HG02870 (cell line): Measurements from ENCODE around the gene MED15.

Source experiments
- ATAC-seq: cut with Tn5 transposase; IDR thresholded peaks from one replicate; pipeline ENCODE4 v1.9.1; 2021; ENCODE audit warnings: mild to moderate bottlenecking, moderate library complexity; ENCODE audit not compliant: unreplicated experiment

MED15 gene

DNA sequence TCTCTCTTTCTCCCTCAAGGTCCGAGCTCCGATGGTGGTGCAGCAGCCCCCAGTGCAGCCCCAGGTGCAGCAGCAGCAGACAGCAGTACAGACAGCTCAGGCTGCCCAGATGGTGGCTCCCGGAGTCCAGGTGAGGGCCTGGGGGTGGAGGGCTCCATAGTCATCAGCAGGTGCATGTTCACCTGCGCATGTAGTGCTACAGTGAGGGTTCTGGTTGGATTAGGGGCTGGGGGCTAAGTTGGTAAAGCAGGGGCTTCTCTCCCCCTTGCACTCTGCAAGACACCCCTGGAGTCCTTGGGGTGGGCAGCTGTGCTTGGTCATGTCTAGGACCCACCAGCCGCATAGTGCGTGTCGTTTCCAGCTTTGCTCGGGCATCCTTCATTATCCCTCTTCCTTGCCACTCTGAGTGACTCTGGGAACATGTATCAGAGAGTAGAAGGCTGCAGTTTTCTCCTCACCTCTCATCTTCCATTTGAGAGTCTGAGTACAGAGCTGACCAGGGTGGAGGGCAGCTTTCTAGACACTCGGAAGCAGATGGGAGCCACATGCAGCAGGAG is 61.2 kb downstream of the MED15 start:
- no peak for ATAC-seq

- peak; percentile 50 for ATAC-seq
Measured at GRCh38 chr22:20569059-20570058, 61.9 kb downstream of the MED15 start.

- no peak for ATAC-seq
Measured at GRCh38 chr22:20571078-20571503, 63.7 kb downstream of the MED15 start.

- no peak for ATAC-seq
Measured at GRCh38 chr22:20571531-20572007, 64.2 kb downstream of the MED15 start.

DNA sequence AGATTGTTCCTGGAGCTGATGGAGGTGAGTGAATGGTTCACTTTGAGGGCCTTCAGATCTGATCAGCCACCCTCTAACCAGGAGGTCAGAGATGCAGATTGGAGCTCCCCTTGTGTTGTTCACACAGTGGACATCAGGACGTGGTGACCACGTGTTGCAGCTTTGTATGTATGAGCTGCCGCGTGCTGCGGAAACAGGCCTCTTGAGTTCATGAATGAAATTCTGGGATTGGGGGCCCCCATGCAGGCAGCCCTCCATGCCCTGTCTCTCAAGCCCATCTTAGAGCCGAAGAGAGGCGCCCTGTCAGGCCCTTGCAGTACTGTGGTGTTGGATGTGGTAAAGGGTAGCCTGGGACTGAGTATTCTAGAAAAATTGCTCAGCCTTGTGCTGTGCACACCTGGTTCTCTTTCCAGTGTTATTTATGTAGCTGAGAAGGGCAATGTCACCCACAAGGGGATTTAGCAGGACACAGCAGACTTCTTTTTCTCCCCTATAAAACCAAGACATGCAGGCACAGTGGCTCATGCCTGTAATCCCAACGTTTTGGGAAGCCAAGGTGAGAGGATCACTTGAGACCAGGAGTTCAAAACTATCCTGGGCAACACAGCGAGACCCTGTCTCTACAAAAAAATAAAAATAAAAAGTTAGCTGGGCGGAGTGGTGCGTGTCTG is 64.9 kb downstream of the MED15 start:
- no peak for ATAC-seq

DNA sequence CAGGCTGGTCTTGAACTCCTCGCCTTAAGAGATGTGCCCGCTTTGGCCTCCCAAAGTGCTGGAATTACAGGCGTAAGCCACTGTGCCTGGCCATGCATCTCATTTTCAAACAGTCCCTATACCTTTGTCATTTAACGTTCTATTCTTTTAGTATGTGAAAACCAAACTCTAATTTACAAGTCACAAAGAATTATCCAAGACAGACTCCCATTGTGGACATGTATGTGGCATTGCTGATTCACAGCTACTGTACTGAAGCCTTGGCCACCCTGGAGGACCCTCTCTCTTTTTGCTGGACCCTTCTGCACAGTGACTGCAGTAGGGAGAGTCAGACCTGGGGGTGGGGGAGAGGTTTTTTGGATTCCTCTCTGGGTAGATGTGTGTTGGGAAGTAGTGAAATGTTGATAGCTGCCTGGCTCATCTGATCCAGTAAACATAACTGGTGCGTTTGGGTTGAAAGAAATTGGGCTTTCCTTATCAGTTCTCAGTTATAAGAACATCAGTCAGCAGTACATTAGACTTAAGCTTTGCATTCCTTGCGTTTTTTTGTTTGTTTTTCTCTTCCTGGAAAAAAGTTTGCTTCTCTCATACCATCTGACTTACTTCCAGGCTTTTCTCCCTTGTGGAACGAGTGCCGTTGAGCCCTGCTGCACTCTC is 65.9 kb downstream of the MED15 start:
- no peak for ATAC-seq

DNA sequence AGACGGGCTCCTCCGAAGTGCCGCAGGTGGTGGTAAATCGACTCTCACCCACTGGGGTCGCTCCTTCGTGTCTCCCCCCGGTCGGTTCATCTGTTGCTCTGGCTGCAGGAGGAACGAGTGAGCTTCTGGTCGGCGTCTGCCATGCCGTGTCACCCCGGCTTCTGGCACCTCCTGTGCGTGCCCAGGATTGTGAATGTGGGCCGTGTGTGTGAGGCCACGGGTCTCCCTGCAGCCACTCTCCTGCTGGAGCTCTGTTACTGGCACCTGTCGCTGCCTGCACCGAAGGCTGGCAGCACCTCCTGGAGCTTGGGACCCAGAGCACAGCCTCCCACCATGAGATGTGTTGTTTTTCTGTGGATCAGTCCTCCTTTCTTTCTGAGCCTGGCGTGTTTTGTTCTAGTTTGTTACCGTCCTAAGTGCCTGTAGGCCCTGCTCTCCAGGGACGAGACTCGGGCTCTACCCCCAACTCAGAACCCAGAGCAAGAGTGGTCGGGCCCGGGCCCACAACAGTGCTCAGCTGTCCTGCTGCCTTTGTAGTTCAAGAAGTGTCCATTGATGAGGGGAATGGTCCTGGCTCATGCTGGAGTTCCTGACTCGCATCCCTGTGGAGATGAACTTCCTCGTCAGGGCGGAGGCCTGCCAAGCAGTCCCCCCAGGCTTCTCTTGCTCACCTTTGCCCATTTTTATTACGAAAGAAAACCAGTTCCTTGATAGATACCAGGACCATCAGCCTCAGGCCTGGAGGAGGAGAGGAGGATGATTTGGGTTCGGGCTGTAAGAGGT is 66.6 kb downstream of the MED15 start:
- no peak for ATAC-seq

- no peak for ATAC-seq
Measured at GRCh38 chr22:20574920-20575353, 67.5 kb downstream of the MED15 start.

DNA sequence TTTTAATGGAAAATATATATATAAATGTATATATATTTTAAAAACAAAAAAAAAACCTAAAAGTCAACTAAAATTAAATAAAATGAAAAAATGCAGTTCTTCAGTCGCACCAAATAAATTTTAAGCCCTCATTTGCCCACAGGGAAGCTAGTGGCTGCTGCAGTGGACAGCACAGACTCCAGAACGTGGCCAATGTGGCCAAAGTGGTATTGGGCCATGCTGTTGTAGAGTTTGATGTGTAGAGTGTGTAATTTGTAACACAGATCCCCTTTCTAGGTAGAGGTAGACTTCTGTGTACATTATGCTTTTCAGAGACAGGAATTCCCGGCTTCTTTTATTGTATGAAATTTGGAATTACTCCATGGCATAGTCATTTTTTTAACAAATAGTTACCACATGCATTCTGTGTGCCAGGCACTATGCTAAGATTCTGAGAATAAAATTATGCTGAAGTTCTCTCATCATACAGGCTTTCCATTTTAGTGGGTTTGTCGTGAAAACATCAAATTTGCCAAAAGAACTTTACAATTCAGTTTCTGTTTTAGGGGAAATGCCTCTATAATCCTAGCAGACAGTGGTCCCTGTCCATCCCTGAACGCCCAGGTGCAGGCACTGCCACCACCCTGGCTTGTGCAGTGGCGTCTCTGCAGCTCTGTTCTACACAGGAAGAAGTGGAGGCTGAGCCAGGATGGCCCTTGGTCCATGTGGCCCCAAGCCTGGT is 68.5 kb downstream of the MED15 start:
- no peak for ATAC-seq

- ATAC-seq, result no peak
Measured at GRCh38 chr22:20576445-20576816, 69.0 kb downstream of the MED15 start.

GRCh38 chr22:20577045-20577444 is 69.6 kb downstream of the MED15 start:
- no peak for ATAC-seq

- ATAC-seq, result no peak
Measured at GRCh38 chr22:20577549-20577975, 70.2 kb downstream of the MED15 start.

DNA sequence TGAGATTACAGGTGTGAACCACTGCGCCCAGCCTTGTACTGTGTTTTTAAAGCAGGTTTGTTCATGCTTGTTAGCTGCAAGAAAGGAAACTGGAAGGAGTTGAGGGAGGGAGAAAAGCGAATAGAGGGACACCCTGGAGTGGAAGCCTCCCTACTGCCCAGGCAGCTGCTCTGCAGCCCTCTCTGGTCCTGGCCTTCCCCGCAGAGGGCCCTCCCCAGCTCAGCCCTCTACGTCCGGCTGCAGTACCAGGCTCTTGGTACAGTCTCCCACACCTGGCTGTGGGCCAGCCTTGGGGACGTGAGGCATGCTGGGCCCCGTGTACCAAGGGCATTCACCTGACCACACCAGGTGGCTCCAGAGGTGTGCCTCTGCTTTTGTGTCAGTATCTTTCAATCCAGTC is 70.8 kb downstream of the MED15 start:
- no peak for ATAC-seq

GRCh38 chr22:20578707-20579106 is 71.3 kb downstream of the MED15 start:
- ATAC-seq, result no peak

GRCh38 chr22:20579273-20580120 is 72.1 kb downstream of the MED15 start:
- no peak for ATAC-seq

DNA sequence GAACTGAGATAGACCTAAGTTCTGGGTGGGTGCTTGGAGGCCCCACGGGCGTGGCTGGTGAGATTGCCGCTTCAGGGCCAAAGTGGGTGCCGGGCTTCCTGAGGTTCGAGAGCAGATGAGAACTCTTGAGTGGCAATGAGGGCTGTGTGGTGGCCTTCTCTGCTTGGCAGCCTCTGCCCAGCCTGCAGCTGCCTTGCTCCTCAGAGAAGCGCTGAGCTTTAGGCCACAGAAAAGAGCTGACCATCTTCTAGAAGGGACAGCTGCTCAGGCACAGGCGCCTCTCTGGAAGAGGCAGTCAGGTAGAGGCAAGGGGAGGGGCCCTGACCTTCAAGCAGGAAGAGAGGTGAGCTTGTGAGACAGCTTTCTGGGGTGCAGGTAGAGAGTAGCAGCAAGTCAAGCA is 72.8 kb downstream of the MED15 start:
- no peak for ATAC-seq

DNA sequence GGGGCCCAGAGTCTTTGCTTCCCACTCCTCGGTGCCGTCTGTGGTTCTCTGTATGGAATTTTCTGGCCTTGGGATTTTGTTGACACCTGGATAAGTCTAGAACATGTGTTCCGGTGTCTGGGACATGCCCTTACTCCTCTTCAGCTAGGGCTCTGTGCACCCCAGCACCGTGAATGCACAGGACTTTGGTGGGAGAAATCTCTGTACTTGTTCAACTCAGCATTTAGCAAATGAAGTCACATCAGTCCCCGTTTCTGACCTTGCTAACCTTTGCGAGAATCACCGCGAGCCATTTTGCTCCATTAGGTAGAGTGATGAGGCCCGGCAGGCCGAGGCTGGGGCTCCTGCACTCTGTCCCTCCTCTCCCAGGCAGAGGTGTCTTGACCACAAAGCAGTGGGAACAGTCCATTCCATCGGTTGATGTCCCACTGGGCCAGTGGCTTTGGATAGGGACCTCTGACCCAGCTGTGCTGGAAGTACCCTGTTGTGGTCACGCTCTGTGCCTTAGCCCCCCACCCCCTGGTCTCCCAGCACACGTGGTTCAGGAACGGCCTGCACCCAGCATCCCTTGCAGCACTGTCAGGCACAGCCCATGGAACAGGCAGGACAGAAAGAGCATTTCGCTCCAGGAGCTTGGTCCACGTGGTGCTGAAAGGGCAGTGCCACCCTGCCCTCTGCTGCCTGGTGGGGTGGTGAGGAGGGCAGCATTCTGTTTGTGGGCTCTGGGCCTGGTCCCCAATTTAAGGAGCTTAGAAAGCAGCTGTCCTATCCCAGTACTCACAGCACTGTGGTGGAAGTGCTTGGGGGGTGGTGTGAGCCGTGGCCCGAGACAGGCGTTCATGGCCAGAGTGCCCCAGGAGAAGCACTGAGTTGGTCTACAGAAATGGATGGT is 73.4 kb downstream of the MED15 start:
- no peak for ATAC-seq
